B cell (primary cell): Measurements from ENCODE around the gene DAP.

Source experiments
- EZH2 ChIP-seq: IDR thresholded peaks from 2 replicates; pipeline ENCODE4 v1.6.1; 2012; ENCODE audit warnings: borderline replicate concordance, low read depth, mild to moderate bottlenecking, moderate library complexity, low read length; ENCODE audit not compliant: insufficient read depth, poor library complexity, severe bottlenecking
- TF ChIP-seq, protein P1 (sequence below): fragments of 200-600 bp; IDR thresholded peaks from one replicate; pipeline ENCODE4 v1.8.0; 2022; ENCODE audit warnings: antibody characterized with exemption, mild to moderate bottlenecking

DNA sequence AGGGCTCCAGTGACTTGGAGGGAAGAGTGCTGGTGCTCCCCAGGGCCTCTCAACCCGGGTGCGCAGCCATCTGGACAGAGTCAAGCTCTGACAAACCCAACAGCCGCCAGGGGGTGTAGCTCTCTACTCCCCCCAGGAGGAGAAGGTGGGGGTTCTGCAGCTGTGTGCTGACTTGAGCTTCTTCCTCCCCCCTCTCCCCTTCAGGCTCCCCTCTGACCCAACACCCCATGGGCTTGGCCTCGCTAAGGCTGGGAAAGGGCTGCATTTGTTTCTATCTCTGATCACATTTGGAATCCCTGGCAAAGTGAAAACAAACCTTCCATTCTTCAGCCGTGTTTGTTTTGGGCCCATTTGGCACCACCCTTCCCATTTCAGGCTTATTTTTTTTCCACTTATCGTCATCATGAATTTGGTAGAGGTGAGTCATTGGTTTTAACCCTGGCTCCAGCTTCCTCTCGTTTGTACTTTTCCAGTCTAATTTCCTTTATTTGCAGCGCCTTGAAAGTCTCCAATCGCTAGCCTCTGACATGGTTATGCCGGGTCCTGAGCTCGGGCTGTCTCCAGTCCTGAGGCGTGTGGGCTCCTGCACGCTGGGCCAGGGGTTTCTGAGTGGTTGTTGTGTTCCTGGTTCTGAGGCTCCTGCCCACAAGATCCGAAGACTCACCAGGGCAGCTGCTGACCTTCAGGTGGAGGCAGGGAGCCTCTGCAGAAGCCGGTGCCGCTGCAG lies 36.1 kb downstream of the DAP start:
- TF ChIP-seq, protein P1, sequence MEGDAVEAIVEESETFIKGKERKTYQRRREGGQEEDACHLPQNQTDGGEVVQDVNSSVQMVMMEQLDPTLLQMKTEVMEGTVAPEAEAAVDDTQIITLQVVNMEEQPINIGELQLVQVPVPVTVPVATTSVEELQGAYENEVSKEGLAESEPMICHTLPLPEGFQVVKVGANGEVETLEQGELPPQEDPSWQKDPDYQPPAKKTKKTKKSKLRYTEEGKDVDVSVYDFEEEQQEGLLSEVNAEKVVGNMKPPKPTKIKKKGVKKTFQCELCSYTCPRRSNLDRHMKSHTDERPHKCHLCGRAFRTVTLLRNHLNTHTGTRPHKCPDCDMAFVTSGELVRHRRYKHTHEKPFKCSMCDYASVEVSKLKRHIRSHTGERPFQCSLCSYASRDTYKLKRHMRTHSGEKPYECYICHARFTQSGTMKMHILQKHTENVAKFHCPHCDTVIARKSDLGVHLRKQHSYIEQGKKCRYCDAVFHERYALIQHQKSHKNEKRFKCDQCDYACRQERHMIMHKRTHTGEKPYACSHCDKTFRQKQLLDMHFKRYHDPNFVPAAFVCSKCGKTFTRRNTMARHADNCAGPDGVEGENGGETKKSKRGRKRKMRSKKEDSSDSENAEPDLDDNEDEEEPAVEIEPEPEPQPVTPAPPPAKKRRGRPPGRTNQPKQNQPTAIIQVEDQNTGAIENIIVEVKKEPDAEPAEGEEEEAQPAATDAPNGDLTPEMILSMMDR = no peak
- TF ChIP-seq EZH2 = no peak
